UCSD-AML1 (cell line): ENCODE data around the gene ANOS1.

Source experiments
- DNase-seq: peaks from one replicate; lab custom pipeline; 2025; ENCODE audit not compliant: unreplicated experiment; lab: John Stamatoyannopoulos, UW

The ANOS1 gene

DNA sequence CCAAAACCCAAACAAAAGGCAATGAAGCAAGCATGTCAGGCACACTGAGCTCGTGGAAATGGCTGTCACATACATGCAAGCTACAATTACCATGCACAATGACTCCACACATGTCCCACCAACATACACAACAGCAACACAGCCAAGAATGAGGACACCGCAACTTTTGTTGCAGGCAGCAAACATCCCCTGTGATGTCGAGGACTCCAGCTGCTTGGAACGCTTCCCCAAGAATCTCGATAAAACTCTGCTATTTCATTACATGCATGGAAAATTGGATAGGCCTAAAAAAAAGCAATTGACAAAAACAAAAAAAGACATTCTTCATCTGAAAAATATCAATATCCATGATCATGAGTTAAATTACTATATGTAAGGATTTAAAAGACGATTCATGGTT lies 11.8 kb downstream of the ANOS1 start:
- no peak for DNase-seq

DNA sequence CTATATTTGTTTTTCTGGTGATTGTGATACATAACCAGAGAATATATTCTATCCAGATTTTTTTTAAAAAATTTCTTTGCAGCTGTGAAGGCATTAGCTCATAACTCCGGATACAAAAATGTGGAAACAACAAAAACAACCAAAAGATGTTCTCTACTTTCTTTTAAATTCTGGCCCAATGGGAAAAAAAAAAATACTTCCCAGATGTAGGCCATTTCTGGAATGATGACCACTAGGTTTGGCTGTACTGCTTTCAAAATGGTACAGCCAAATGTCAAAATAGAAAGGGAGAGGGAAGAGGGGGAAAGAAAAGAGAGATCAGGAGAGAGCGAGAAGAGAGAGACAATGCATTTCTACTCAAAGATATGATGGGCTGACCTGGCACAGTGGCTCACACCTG lies 14.6 kb downstream of the ANOS1 start:
- no peak for DNase-seq

DNA sequence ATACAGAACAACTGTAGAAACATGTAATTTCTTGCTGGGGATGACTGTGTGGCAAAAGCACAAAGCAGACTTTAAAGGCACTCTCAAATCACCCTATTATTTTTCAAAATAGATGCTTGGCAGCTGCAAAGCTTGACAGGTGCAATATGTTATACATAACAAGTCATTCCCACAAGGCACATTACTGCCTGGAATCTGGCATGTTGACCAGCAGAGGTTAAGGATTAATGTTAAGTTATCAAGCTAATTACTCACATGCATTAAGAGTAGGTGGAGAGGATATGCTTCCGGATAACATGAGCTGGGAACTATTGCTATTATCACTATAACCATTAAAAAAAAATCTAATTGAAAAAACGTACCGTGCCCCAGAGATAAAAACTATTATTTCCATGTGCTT lies 17.8 kb downstream of the ANOS1 start:
- no peak for DNase-seq

DNA sequence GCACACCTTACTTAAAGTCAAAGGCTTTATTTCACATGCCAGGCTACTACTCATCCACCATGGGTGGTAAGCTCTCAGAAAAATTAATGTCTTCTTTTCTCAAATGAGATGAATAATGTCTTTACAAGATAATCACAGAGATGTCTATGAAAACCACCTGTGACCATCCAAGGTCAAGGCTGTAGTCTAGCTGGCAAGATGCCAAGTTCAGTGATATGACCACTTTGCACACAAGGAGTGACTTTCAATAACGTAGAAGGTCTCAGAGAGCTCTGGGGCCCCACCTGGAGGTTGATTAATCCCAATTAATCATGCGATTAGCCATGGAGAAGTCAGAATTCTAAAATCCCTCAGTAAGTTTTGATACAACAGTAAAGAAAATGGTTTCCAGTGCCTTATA lies 20.5 kb downstream of the ANOS1 start:
- DNase-seq: no peak

DNA sequence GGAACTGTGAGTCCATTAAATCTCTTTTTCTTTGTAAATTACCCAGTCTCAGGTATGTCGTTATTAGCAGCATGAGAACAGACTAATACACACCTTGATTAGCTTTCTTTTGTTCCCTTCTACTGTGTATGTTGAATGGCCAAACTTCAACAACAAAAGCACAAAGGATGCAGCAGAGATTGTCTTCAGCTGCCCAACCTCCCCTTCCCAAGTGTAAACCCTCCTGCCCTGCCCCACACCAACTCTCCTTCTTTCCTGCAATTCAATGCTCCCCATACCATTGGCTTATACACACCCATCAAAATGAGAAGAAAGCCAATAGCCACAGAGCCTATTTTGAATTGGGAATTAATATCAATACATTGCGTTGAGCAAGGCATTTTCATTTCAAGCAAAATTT lies 27.8 kb downstream of the ANOS1 start:
- no peak for DNase-seq

DNA sequence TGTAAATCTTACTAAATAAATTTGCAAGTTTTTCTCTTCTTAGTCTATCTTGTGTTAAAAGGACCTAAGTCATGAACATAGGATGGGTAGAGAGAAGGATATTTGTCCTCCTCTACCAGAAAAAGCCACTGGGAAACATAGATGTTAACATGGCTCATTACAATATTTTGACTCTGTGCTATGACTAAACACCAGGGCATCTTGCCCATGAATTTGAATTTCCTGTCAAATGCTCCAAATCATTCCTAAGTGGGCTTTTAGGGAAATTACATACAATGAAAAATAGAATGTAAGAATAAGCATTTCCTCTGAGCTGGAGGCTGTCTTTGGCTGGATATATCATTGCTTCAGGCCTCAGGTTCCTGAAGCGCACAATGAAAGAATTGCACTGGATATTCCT lies 39.1 kb downstream of the ANOS1 start:
- DNase-seq: no peak

DNA sequence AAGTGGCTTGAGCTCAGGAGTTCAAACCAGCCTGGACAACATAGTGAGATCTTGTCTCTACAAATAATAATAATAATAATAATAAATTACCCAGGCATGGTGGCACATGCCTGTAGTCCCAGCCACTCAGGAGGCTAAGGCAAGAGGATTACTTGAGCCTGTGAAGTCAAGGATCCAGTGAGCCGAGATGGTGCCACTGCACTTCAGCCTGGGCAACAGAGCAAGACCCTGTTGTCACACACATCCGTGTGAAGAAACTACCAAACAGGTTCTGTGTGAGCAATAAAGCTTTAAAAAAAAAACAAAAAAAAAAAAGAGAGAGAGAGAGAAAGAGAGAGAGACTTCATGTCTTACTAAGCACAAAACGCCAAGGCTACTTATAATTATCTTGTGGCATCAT lies 42.5 kb downstream of the ANOS1 start:
- DNase-seq: no peak

DNA sequence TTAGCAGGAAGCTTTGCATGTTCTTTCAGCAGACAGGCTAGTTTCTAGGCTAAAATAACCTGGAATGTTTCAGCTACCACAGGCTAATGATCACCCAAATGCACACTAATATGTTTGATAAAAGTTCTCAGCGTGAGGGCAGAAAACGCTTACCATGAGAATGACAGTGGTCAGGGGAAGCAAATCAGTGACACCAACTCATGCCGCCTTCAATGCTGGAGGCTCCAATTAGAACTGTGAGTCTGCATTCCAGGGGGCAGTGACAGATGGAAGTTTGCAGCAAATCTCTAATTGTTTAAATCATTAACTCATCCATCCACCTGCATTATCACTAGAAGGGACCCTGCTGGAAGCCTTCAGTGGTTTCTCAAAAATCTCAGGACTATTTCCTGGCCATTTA lies 43.2 kb downstream of the ANOS1 start:
- DNase-seq: no peak

DNA sequence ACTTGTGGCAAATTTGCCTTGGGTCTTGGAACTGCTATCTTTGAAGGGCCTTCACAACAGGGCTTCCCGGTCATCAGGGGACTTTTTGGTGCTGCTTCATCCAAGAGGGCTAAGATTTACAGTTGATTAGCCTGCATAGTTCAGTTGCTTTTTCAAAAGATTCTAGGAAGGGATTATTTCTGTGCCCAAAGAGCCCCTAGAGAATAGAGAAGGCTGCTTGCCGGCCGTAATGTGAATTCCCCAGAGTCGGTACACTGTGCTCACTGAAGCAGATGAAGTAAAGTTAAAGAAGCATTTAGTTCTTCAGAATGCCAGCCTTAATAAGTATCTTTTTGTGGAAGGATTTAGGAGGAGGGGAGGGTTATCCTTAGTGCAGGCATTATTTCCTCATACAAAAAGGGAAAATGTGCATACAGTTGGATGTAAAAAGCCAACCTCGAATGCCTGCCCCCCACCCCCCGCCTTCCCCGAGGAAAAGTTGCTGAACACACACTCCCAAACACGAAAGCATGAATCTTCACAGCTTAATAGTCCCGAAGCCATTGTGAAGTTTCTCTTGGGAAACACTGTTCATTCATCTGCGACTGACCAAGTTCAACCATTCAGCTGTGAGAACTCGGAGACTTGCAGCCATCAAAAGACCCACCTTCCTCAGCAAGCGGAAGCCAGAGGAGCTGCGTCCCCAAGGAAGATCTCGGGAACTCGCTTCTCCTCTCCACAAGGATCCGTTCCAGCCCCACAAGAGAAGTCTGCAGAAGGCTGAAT lies 47.6 kb downstream of the ANOS1 start:
- no peak for DNase-seq

DNA sequence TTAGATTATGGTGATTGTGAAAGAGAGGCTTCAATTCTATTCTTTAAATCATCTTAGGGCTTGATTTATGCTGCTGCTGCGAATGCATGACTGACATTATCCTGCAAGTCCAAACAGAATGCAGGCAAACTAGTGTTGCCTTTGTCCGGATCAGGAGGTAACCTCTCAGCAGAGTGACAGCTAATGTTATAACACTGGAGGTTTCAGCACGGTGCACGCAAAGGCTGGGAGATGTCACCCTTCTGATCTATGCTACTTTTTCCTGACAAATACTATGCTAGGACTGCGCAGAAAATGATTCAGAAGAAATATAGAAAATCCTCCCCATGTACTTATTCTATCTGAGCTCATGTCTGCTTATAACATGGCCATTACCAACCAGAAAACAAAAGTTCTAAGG lies 48.2 kb downstream of the ANOS1 start:
- DNase-seq: no peak

DNA sequence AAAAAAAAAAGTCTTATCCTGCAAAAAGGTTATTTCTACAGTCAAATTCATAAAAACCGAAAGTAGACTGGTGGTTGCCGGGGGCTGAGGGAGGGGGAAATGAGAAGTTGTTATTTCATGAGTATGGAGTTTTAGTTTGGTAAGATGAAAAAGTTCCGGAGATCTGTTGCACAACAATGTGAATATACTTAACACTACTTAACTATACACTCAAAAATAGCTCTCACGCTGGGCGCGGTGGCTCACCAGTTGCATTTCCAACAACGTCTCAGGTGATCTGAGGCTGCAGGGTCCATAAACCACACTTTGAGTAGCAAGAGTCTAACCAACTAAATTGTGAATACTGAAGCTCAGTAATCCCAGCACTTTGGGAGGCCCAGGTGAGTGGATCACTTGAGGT lies 52.4 kb downstream of the ANOS1 start:
- no peak for DNase-seq

DNA sequence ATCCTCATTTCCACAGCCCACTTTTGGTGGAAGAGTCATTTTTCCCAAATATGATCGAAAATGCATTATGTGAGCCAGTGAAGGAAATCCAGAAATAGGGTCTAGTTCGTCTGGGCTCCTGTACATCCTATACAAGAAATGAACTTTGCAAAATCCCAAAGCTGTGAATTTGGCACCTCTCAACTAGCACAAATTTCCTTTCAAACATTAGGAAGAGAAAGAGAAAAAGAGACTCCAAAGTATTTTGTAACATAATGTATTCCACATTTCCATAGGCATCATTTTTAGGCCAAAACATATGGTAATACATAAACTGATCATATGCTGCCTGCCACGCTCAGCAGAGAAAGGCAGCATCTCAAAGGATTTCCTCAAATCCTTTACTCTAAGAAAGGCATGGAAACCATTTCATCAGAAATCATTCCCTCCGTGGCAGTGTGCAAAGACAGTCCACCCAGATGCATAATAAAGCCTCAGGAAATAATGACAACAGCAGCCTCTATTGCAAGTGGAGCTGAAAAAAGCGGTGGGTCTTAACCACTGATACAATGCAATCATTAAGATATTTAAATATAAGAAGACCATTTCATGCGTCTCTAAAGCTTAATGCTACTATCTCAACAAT lies 56.8 kb downstream of the ANOS1 start:
- DNase-seq: no peak

DNA sequence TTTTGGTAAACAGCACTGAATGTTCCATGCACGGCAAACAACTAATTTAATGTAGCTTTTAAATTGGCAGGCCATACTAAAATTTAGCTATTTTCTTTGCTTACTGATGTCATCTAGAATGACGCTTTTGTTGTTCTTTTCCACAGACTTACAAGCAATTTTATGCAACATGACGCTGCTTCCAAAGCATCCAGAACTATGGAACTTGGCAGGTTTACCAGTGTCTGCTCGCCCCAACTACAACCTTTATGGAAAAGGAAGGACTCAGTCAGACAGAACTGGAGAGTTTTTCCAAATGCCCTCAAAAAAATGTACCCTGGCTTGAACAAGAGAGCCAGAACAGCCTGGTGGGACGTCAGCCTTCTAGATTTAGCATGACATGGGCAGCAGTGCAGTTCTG lies 58.7 kb downstream of the ANOS1 start:
- no peak for DNase-seq

DNA sequence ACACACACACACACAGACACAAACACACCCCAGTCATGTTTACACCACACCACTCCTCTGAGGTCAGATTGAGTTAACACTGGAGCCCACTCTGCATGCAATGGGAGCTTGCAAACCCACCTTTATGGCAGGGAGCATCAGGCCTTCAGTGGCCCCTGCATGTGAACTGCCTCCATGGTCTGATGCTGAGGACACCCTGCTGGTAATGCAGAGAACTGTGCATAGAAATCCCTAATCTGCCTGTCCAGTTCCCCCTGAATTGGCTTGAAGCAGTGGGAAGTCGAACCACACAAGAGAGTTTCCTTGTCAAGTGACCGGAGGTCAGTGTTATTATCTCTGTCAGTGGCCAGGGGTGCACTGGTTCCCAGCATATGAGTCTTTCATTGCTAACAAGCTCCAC lies 59.8 kb downstream of the ANOS1 start:
- no peak for DNase-seq

DNA sequence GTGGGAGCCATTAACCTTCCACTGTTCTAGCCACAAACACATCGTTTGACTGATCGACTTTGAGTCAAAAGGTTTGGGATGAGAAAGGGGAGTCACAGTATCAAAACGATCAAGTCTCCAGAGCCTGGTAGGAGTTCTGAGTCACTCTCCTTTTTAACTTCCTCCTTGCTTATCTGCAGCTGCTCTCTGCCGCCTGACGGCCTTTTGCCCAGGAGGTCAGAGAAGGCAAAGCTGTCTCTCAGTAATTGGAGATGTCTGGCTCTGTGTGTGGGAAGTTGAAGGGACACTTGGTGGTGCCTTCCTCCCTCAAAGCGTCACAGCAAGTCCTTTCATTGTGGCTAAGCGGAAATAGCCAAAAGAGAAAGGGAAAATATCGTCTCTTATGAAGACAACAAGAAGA lies 63.1 kb downstream of the ANOS1 start:
- no peak for DNase-seq

DNA sequence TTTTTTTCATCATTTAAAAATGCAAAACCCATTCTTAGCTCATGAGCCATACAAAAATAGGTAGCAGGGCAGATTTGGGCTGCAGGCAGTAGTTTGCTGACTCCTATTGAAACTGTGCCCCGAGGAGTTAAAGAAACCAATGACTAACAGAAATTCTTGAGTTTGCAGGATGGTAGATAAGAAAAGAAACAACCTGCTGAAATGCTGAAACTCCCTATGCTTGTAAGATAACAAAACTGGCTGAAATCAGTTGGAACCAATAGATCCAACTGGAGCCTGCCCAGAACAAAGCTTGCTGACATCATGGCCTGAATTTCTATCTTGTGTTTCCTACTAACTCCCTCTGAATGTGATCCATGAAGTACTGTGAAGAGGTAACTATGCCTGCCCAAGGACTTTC lies 68.6 kb downstream of the ANOS1 start:
- DNase-seq: no peak

DNA sequence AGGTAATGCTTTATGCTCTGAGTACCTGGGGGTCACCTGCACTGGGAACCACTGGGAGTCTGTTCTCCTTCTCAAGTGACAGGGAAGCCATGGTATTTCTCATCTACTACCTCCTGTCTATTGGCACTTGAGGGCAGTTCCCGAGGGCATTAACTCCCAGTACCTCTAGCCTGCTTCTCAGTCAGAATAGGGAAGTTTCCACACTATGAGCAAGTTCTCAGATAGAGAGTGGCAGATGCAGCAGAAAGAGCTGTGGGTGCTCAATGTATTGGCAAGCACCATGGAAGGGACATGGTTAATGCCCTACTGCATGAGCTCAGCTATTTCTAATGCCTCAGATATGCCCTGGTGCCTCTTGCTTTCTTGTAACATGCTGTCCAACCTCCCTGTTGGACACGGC lies 74.1 kb downstream of the ANOS1 start:
- DNase-seq: no peak

DNA sequence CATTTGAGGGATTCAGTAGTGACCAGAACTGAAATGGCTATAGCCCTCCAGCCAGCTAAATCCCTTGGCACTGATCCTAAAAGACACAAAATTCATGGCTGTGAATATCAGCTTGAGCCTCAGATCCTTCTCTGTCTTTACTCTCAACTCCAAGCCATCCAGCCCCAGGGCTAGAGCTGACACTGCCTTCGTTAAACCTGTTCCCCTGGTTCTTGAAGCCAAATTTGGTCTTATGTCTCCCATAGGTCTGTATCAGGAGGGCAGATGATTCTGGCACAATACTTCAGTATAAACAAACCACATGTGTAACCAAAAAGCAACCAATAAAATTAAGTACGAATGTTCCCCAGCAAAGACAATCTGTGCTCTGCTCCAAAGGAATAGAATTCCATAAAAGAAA lies 78.0 kb downstream of the ANOS1 start:
- DNase-seq: no peak

DNA sequence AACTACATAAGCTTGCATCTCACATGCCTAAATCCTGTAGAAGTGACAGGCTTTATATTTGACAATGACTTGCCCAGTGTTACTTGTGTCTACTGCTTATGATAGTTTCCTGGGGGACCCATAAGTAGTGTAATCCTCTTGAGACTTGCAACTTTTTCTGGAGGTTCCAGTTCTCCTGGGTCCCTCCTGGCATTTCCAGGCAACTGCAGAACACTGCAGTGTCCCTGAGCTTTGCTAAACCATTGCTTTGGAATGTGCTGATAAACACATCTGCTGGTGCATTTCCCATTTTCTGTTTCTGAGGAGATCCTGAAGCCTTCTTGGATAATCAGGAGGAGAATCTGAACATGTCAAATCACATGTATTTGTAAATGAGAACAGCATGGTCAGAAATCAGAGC lies 82.0 kb downstream of the ANOS1 start:
- DNase-seq: no peak

DNA sequence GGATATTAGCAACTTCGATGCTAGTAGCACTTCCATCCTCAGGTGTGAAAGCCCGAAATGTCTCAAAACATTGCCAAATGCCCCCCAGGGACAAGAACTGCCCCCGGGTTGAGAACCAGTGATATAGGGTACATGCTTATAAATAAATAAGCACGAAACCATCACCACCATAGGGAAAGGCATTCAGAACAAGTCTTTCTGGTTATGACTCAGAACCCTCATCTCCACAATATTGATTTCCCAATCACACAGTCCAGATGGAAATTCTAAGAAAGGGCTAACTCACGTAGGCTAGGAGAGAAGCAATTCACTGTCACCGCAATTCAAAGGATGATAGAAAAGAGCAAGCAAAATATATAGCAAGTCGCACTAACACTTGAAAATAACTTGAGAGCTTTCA lies 84.8 kb downstream of the ANOS1 start:
- DNase-seq: no peak

DNA sequence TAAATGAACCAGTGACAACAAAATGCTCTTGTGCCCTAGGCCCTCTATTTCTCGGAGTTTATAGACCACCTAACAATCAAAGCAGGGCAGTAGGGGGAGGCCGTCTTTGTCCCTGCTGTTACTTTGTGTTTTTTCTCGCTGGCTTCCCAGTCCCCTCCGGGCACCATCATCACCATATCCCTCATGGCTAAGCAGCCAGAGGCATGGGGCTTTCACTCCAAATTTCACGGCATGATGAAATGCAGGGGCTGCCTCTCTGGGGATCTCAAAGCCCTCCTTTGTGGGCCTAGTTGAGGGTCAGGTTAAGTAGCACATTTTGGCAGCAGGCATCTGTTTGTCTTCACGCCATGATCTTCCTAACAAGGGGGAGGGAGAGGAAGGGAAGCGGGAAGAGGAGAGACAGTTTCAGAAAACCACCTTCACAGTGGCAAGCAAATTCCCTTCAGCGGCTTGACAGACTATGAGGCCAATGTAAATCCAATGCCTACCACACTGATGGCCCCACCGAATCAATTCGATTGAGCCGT lies 91.9 kb downstream of the ANOS1 start:
- no peak for DNase-seq

DNA sequence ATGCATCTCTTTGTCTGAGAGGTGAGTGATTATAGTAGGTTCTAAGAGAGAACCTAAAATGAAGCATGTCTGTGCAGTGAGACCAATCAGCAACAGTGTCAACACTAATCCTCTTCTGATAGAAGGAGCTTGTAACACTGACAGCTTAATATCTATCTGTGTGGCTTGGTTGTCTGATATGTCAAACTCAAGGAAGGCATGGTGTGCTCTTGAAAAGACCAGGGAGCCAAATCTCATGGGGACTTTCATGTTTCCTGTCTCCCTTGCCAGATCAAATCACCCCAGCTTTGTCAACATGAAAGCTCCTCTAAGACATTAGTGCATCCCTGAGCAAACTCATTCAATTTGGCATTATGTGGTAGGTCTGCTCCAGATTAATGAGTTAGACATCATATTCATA lies 95.4 kb downstream of the ANOS1 start:
- no peak for DNase-seq

DNA sequence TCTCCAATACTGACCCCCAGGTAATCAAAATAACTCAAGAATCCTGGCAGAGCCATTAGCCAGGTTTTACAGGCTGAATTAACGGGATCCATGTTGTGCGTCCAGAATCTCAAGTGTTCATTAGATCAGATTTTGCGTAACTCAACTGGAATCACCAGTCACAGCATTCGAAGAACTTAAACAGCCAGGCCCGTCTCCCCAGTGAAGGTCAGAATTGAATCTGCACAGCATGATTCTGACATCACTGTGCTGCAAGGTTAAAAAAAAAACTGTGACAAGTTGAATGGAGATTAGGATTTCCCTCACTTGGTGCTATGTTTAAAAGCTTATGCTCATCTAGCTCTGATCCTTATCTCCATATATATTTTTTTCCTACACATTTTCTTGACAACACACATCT lies 96.1 kb downstream of the ANOS1 start:
- DNase-seq: no peak
